ENCODE data around the gene COQ8B.

COQ8B gene

DNA sequence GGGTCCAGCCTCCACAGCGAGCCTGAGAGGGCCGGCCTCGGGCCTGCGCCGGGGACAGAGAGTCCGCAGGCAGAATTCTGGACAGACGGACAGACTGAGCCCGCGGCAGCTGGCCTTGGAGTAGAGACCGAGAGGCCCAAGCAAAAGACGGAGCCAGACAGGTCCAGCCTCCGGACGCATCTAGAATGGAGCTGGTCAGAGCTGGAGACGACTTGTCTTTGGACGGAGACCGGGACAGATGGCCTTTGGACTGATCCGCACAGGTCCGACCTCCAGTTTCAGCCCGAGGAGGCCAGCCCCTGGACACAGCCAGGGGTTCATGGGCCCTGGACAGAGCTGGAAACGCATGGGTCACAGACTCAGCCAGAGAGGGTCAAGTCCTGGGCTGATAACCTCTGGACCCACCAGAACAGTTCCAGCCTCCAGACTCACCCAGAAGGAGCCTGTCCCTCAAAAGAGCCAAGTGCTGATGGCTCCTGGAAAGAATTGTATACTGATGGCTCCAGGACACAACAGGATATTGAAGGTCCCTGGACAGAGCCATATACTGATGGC lies 716 bp upstream of the COQ8B start:
- no peak for DNase-seq

DNA sequence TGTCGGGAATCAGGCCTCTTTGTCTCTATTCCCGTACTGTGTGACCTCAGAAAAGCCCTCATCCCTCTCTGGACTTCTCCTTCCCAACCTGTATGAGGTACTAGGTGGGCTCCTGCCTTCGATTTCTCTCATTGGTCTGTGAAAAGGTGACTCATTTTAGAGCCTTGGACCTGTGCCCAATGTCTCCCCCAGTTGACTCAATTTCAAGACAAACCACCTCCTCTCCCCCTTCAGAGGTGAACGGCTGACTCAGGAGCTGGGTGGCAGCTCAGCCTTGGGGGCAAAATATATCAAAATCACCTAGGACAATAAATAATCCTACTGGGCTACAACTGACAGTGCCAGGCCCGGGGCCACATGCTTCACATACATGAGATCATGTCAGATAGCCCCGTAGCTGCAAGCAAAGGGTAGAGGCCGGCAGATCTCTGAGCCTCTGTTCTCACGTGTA lies 630 bp downstream of the COQ8B start:
- DNase-seq = peak; percentile 83

DNA sequence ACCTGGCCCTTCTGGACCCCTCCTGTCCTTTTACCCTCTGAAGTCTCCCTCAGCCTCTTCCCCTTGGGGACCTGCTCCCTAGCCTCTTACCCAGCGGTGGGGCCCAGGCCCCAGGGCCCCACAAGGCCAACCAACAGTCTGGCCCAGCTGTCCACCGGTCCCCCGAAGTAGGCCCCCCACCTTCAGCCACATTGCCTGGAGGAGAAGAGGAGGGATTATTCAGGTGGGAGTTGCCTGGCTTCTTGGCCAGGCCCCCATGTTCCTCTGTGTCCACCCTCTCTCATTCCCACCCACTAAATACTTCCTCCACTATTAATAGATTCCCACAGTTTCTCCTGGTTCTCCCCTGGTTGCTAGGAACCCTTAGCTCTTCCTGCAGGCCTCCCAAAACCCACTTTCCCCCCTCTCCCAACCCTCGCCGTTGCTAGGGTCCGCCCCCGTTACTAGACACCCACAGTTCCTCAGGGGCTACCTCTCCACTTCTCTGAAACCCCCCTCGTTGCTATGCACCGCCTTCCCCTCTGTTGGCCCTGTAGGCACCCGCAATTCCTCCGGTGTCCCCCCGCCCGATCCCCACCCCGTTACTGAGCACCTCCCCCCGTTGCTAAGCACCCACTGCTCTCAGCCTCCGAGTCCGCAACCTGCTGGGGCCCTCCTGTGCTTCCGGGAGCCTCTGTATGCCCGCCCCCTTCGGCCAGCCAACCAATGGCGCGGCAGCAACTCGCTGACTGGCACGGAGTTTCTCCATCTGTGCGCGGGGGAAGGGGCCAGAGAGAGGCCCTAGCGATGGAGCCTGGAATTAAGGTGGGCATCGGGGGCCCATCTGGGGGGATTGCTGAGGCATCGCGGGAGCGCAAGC lies 2.0 kb downstream of the COQ8B start:
- DNase-seq = peak; percentile 97

DNA sequence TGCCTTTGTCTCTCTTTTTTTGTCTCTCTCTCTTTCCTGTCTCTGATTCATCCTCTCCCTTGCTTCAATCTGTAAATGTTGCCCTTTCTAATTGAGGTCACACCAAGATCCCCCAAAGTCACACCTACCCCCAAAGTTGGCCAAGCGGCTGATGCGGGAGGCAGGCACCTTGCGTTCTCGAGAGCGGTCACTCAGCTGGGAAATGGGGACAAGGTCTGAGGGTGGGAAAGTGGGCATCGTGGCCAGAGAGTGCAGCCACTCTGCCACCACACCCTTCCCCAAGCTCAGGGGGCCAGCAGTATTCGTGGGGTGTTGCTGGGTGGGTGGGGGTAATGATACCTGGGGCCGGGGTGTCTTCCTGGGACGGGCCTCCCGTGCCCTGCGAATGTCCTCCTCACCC lies 2.7 kb downstream of the COQ8B start:
- no peak for DNase-seq

DNA sequence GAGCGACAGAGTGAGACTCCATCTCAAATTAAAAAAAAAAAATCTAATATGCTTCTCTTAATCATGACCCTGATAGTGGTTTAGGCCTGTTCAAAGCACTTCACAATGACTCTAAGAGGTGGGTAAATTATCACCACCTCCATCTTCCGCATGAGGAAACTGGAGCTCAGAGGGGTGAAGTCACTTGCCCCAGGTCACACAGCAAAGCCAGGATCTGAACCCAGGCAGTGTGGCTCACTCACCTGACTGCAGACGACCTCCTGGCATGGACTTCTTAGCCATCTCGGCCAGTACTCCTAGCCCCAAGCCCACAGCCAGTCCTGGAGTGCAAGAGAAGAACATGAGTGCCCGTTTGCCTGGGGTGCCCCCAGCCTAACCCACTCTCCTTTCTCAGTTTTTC lies 6.9 kb downstream of the COQ8B start:
- DNase-seq = no peak

DNA sequence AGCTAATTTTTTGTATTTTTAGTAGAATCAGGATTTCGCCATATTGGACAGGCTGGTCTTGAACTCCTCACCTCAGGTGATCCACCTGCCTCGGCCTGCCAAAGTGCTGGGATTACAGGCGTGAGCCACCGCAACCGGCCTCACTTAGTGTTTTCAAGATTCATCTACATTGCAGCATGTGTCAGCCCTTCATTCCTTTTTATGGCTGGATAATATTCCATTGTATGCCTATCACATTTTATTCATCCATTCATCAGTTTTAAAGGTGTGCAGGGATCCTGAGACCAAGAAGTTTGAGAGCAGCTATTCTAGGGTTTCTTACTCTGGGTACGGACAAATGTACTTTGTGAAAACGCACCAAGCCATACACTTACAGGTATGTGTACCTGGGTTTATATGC lies 9.1 kb downstream of the COQ8B start:
- no peak for DNase-seq

DNA sequence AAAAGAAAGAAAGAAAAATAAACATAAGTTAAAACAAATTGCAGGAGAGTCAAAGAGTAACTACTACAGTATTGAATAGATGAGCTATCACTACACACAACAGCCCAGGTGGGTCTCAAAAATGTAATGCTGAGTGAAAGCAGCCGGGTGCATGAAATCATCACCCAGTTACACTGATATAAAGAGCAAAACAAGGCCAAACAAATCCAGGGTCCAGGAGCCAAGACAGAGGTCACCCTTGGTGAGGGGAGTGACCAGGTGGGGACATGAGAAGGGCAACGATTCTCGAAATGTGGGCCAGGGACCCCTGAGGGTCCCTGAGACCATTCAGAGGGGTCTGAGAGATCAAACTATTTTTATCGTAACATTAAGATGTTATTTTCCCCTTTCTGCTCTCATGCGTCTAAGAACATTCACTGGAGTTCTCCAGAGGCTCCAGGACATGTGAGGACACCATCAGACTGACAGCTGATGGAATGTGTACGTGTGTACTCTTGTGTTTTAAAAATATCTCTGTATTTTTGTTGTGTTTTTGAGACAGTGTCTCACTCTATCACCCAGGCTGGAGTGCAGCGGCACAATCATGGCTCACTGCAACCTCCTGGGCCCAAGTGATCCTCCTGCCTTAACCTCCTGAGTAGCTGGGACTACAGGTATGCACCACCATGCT lies 10.6 kb downstream of the COQ8B start:
- DNase-seq = no peak

DNA sequence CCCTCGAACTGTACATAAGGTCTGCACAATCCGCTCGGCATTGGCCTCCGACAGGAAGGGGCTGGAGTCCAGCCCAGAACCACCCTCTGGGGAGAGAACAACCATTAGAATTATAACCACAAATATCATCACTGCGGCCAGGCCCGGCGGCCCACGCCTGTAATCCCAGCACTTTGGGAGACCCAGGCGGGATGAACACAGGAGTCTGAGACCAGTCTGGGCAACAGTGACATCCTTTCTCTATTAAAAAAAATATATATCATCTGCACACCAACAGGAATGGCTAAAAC lies 11.4 kb downstream of the COQ8B start:
- DNase-seq = no peak

DNA sequence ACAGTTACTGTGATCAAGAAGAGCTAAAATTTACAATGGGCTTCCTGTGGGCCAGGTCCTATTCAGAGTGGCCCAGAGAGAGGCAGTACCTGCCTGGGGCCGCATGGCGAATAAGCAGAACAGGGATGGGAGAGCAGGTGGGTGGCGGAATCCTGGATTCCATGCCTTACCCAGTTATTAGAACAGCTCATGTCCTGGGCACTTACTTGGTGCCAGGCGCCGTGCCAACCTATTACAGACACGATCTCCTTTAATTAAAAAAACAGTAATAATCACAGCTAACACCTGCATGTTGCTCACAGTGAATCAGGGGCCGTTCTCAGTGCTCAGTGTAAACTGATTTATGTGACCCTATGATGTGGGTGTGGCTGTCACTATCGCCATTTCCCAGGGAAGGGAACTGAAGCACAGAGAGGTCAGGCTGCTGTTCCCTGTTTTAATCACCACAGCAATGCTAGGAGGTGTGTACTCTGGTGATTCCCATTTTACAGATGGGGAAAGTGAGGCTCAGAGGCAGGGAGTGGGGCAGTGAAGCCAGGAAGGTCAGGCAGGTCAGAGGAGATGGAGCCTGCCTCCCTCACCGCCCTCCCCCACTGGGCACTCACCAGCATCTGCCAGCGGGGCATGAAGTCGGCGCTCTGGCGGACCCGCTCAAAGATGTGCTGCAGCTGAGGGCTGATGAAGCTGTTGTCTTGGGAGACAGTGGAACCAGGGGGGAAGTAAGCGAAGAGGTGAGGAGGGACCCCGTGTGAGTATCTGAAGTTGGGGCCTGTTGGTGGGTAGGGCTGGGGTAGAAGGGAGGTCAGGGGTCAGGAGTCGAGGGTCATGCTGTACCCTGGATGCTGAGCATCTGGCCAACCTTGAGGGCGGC lies 12.0 kb downstream of the COQ8B start:
- no peak for DNase-seq

DNA sequence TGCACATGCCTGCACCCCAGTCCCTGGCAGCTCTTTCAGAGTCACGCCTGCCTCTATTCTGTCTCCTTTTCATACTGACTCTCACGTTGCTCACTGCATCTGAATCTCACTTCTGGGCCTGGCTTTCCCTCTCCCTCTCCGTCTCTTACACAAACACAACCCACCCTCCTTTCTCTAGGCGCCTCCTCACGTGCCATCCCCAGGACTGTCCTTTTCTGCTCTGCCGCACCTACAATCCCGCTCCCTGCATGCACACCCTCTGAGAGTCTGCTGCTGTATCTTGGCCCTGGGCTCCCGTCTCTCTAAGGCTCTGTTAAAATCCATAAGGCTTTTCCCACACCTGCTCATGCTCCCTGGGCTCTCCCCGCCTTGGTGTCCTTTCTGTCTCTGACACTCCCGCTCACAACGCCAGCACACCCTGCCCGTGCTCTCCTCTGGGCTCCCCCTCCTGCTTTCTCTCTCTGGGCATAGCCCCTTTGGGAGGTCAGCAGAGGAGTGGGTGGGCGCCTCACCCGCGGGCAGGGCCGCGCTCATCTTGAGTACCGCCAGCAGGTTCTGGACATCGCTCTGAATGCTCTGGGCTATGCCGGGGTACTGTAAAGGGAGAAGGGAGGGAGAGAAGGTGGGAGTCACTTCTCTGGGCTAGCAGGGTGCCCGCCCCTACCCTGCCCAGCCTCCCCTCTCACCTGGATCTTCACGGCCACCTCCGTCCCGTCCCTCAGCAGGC lies 13.5 kb downstream of the COQ8B start:
- no peak for DNase-seq

DNA sequence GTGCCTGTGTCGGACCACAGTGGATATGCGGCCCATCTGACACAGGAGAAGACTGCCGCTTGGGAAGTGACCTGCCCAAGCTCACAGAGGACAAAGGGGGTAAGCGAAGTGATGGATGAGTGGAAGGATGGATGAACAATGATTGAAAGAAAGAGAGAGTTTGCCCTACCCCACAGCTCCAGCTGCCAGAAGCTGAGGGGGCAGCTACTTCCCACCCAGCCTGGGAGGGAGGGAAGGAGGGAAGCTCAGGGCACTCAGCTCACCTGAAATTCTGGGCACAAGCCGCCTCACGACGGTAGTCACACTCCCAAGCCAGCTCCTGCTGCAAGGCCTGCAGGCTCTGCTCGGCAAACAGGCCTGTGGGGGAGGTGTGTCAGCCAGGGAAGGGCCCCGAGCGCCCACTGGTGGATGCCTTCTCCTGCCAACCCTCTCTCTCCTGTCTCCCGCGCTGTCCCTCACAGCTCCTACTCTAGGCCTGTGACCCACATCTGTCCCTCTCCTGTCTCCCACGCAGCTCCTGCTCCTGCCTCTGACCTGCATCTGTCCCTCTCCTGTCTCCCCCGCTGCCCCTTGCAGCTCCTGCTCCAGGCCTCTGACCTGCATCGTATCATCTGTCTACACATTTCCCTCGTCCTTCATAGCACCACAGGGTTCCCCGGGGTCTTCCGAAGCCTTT lies 14.2 kb downstream of the COQ8B start:
- DNase-seq = no peak

DNA sequence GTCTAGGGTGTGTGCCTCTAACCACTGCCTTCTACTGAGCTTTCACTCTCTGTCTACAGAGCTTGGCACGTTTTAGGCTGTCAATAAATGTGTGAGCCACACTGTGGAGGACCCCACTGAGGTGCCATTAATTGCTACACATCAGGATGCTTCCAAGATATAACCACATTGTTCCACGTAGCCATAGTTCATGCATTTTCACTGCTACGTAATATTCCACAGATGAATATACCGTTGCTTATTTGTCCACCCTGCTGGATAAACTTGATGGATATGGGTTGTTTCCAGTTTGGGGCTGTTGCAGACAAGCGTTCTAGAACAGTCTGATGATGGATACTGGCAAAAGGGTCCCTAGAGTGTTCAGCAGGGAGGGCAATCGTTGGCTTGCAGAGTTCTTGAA lies 14.9 kb downstream of the COQ8B start:
- DNase-seq = no peak

DNA sequence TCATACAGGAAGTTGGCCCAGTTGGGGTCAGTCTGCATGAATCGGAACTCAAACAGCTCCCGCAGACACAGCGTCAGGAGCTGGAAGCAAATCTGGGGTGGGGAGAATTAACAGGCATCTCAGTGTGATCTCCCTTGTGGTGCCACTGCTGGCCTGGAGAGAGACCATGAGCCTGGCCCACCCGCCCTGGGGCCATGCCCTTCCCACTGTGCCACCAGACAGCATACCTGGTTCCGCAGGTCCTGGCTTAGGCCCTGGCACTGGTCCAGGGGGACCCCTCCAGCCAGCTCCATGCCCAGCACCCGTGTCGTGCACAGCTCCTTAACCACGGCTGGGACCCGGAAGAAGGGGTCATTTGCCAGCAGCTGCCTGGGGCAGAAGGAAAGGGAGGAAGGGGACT lies 16.6 kb downstream of the COQ8B start:
- no peak for DNase-seq

DNA sequence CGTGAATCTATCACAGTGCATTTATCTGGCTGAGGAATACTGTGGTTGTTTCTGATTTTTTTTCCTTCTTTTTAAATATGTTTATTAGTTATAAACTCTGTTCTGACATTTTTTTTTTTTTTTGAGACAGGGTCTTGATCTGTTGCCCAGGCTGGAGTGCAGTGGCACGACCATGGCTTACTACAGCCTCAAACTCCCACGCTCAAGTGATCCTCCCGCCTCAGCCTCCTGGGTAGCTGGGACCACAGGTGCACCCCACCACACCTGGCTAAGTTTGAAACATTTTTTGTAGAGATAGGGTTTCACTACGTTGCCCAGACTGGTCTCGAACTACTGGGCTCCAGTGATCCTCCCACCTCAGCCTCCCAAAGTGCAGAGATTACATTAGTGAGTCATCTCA lies 19.7 kb downstream of the COQ8B start:
- no peak for DNase-seq

DNA sequence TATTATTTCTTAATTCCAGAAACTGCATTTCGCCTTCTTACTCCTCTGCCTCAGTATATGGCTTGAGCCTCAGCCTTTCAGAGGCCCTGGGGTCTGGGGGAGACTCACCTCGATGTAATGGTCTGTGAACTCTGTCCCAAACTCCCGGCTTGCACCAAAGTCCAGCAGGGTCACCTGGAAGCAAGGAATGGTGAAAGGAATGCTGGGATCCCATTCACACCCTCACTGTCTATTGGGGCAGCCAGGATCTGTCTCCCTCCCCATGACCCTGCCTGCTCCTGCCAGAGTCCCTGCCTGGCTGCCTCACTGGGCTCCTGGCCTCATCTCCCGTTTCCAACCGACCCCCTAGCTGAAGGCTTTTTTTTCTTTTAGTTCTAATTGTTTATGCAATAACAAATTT lies 20.8 kb downstream of the COQ8B start:
- DNase-seq = no peak

DNA sequence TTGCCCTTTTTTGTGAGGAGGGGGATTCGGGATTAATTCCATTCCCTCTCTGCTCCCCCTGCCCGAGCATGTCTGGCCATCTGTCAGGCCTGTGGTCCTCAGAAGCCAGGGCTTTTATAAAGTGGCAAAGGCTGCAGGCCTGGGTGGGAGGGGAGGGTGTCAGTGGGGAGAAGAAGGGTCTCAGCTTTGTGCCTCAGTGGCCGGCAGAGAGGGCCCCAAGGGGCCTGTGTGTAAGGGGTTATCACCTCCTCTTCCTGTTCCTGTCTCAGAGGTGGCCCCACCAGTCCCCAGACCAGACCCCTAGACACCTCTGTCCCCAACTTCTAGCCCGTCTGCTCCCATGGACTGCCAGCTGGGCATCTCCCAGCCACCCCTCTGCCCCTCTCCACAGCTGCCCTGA lies 22.8 kb downstream of the COQ8B start:
- DNase-seq = no peak

DNA sequence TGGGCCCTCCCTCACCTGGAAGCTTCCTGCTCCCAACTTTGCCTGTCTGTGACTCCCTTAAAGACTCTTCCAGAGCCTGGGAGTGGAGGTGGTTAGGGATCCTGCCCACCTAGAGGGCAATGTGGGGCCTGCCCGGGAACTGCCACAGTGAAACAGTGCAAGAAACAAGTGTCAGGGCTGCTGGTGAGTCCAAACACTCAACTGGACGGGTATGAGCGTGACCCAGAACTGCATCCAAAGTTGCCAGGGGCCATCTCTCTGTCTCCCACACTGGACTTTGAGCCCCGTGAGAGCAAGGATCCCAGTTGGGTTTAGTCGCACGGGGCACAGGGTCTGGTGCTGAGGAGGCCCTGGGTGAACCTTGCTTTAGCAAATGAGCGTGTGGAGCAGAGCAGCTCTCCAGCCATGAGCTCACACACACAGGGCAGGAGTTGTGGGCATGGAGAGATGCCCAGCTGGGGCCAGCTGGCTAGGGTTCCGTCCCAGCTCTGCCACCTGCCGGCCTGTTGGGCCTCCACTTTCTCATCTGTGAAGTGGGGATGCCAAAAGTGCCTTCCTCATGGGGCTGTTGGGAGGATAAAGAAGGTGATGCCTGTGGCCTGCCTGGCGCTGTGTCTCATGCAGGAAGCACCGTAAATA lies 23.4 kb downstream of the COQ8B start:
- DNase-seq = no peak

DNA sequence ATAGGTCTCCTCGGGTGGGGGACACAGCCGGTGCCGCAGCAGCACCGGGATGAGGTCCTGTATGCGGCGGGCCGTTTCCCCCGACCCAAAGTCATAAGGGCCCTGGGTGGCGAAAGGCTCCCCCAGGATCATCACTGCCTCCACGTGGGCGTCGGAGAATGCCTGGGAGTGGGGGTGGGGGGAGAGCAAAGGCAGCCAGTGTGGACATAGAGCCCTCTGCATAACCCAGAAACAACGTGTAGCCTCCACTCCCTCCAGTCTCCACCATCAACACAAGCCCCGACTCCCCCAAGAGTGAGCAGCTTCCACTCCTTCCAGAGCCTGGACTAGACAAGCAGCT lies 24.5 kb downstream of the COQ8B start:
- no peak for DNase-seq

DNA sequence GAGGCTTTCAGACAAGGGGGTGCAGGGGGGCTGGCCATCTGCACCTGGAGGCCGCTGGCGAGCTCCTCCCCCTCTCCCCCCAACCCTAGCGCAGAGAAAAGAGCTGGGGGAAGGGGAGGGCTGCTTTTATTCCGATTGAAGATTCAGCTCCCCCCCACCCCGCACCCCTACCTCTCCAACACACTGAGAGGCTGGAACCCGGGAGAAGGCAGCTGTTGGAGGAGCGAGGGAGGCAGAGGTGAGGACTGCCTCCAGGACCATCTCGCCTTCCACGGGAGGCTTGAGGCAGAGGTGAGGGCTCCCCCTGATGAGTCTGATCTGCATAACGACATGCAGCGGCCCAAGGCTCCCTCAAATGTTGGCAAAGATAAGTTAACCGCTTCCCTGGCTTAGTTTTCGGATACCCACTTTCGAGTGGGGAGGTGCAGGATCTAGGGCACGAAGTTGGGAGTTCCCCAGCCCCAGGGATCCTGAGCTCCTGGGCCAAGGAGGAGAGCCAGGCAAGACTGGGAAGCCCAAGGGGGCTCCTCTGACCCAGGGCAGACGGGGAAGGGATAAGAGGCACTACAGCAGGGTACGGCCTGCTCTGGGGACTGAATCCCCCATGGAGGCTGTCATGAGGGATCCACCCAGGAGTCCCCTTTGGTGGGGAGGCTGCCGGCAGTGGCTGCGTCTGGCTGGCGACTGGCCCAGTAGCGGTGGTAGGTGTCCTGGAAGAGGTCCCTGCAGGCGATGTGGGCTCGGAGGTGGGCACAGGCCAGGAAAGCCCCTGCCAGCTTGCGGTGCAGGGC lies 25.1 kb downstream of the COQ8B start:
- peak; percentile 96 for DNase-seq

DNA sequence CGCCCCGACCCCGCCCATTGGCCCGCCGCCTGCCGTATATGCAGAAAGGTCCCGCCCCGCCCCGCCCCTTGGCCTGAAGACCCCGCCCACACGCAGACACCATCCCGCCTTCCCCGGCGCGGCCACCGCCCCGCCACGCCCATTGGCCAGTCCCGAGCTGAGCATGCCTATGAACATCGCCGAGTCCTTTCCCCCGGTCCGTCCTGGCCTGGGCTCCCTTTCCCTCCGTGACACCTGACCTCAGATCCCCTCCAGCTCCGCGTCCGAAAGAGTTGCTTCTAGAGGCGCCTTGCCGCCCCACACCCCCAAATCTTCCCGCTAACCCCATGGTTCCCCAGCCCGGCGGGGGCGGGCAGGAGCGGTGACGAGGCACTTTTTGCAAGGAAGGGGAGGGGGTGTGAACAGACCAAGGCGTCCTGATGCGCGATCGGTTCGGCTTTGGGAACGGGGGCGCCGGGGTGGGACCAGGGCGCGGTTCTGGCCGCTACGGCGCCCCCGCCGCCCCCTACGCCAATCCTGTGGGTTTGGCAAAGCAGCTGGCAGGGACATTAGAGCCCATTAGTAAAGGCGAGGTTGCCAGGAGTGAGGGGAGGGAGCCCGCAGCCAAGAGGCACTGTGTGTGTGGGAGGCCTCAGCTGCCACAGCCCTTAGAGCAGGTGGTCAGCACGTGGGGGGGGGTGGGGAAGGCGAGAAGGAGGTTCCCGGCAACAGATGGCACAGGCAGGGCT lies 25.8 kb downstream of the COQ8B start:
- peak; percentile 92 for DNase-seq

All from NCI-H2171 treated with DMSO at 0.1 percent for 48 hours (cell line).